HUES6 (cell line): ENCODE data around the gene LHPP.
"Not testable (repeated sequence)": the region's sequence is repeated elsewhere in the genome, so short reads cannot be mapped to it uniquely, and the experiment has no call there.

Experiments used
- H3K27ac ChIP-seq: 2 replicates; pipeline ENCODE4 v1.7.0; 2013; ENCODE audit warnings: low read depth, mild to moderate bottlenecking, low read length, inconsistent platforms
- H3K27me3 ChIP-seq: 2 replicates; pipeline ENCODE4 v1.6.1; 2013; ENCODE audit warnings: low read length; ENCODE audit not compliant: control insufficient read depth, insufficient read depth
- H3K36me3 ChIP-seq: 2 replicates; pipeline ENCODE4 v1.6.1; 2013; ENCODE audit warnings: low read length; ENCODE audit not compliant: control insufficient read depth, insufficient read depth
- H3K4me1 ChIP-seq: 2 replicates; pipeline ENCODE4 v1.6.1; 2013; ENCODE audit warnings: low read length; ENCODE audit not compliant: control insufficient read depth, insufficient read depth
- H3K4me3 ChIP-seq: 2 replicates; pipeline ENCODE4 v1.5.1; 2013; ENCODE audit warnings: low read depth, low read length
- H3K9ac ChIP-seq: one replicate; pipeline ENCODE4 v1.6.1; 2013; ENCODE audit warnings: mild to moderate bottlenecking, low read length
- H3K9me3 ChIP-seq: 2 replicates; pipeline ENCODE4 v1.6.1; 2013; ENCODE audit warnings: low read depth, low read length; ENCODE audit not compliant: control insufficient read depth, insufficient read depth

The LHPP gene

DNA sequence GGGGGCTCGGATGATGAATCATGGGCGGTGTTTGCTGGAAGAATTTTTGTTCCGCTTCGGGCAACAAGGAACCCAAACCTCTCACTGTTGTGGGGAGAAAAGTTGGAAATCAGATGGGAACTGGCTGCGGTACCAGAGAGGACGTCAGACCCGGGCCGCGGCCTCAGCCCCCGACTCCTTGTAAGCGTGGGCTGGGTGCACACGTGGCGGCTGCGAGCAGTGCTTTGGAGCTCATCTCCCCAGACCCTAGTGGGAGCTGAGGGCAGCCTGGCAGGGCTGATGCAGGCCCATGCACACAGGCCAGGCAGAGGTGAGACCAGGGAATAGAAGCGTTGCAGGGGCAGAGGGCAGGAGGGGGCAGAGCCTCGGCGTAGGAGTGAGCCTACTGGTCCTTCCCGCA lies 146.1 kb downstream of the LHPP start:
- no peaks in the 10 kb centered on the region for H3K36me3 ChIP-seq
- H3K9me3 ChIP-seq, result no peaks in the 10 kb centered on the region
- peaks cover 4% of the 10 kb centered on the region; the same call in 1 of the 2 replicates for H3K4me1 ChIP-seq
- H3K27ac ChIP-seq, result no peak overlapping the region
- no peaks in the 10 kb centered on the region for H3K27me3 ChIP-seq
- no peak overlapping the region for H3K4me3 ChIP-seq
- H3K9ac ChIP-seq, result no peak overlapping the region

DNA sequence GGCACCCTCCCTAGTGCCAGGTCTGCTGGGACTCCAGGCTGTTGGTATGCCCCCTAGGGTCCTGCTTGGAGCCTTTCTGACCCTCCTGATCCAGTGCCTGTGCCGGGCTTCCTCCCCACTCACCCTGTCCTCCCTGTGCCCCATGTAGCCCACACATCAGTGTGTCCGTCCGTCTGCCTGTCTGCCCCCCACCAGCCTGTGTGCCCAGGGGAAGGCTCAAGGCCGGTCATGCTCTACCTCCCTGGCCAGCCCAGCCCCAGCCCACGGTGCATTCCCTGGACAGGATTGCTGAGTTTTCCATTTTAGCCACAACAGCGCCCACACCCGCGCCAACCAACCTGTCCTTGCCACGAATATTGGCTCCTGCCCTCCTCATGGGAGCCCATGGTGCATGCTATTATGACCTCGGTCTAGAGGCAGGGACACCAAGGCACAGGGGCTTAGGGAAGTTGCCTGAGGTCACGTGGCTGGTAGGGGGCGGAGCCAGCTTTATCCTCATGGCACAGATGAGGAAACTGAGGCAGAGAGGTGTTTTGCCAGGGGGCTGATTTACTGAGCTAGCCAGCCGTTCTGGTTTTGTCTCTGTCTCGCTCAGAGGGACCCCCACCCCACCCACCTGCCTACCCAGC lies 146.6 kb downstream of the LHPP start:
- no peaks in the 10 kb centered on the region for H3K27me3 ChIP-seq
- H3K4me1 ChIP-seq, result peaks cover 8% of the 10 kb centered on the region; the same call in 1 of the 2 replicates
- no peaks in the 10 kb centered on the region for H3K9me3 ChIP-seq
- H3K36me3 ChIP-seq, result no peaks in the 10 kb centered on the region
- no peak overlapping the region for H3K9ac ChIP-seq
- no peak overlapping the region for H3K27ac ChIP-seq
- H3K4me3 ChIP-seq, result no peak overlapping the region

- no peak overlapping the region for H3K4me3 ChIP-seq
- peaks cover 8% of the 10 kb centered on the region; the same call in 1 of the 2 replicates for H3K4me1 ChIP-seq
- no peak overlapping the region for H3K27ac ChIP-seq
- no peaks in the 10 kb centered on the region for H3K36me3 ChIP-seq
- no peaks in the 10 kb centered on the region for H3K9me3 ChIP-seq
- no peaks in the 10 kb centered on the region for H3K27me3 ChIP-seq
- no peak overlapping the region for H3K9ac ChIP-seq
These were observed 148.1 kb downstream of the LHPP start for GRCh38 chr10:124609698-124610097.

DNA sequence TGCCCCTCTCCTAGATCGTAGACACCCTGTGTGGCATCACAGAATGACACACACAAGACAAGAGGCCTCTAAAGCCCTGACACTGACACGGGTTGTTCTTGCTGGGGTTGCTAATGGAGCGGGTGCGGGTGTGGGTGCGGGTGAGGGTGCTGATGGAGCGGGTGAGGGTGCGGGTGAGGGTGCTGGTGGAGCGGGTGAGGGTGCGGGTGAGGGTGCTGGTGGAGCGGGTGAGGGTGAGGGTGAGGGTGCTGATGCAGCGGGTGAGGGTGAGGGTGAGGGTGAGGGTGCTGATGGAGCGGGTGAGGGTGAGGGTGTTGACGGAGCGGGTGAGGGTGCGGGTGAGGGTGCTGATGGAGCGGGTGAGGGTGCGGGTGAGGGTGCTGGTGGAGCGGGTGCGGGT lies 148.6 kb downstream of the LHPP start:
- peaks cover 11% of the 10 kb centered on the region; the same call in 1 of the 2 replicates for H3K4me1 ChIP-seq
- not testable (repeated sequence) for H3K4me3 ChIP-seq, H3K27ac ChIP-seq, H3K9me3 ChIP-seq, H3K27me3 ChIP-seq, H3K36me3 ChIP-seq, H3K9ac ChIP-seq

GRCh38 chr10:124610851-124611250 lies 149.2 kb downstream of the LHPP start:
- H3K4me3 ChIP-seq, H3K9me3 ChIP-seq, H3K27me3 ChIP-seq, H3K27ac ChIP-seq, H3K9ac ChIP-seq, H3K36me3 ChIP-seq: not testable (repeated sequence)
- peaks cover 14% of the 10 kb centered on the region; the same call in 1 of the 2 replicates for H3K4me1 ChIP-seq

- Histone ChIP-seq H3K9ac (no peak overlapping the region), H3K9me3 (no peaks in the 10 kb centered on the region), H3K27me3 (no peaks in the 10 kb centered on the region), H3K36me3 (no peaks in the 10 kb centered on the region), H3K4me3 (no peak overlapping the region), H3K27ac (no peak overlapping the region), H3K4me1 (peaks cover 23% of the 10 kb centered on the region; the same call in 1 of the 2 replicates)
These were observed 150.1 kb downstream of the LHPP start for GRCh38 chr10:124611738-124612137.

- Histone ChIP-seq H3K9me3 (no peaks in the 10 kb centered on the region), H3K4me3 (no peak overlapping the region), H3K36me3 (no peaks in the 10 kb centered on the region), H3K27me3 (no peaks in the 10 kb centered on the region), H3K27ac (no peak overlapping the region), H3K9ac (no peak overlapping the region), H3K4me1 (peaks cover 25% of the 10 kb centered on the region; the same call in 1 of the 2 replicates)
These were observed 151.2 kb downstream of the LHPP start for GRCh38 chr10:124612611-124613498.

DNA sequence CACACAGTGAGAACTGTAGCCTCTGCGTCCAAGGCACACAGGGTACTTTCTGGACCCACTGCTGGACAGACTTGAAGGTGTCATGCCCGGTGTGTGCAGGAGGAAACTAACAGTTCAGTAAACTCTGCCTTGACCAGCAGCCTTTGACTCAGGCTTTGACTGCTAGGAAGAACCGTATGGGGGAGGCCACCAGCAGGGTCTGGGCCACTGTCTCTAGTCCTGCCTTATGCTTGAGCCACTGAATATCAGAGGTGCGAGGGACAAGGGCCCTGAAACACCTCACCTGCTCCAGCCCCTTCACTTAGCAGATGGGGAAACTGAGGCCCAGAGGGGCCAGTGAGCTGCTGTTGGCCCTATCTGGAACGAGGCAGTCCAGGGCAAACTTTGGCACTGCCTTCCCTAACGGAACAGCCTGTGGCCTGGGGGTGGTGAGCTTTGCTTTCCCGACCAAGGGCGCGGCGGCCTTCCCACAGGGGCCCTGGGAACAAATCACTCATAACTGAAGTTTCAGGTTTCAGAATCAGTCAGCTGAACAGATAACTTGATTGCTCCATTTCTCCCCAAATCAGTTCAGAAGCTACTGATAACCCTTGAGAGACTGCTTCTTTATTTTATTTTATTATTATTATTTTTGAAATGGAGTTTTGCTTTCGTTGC lies 152.5 kb downstream of the LHPP start:
- H3K27me3 ChIP-seq, result no peaks in the 10 kb centered on the region
- H3K36me3 ChIP-seq, result 0 out of 2 replicates have a peak, but pooled peaks cover 2% of the 10 kb centered on the region
- no peaks in the 10 kb centered on the region for H3K9me3 ChIP-seq
- H3K4me3 ChIP-seq, result no peak overlapping the region
- no peak overlapping the region for H3K27ac ChIP-seq
- peaks cover 25% of the 10 kb centered on the region; the same call in 1 of the 2 replicates for H3K4me1 ChIP-seq
- no peak overlapping the region for H3K9ac ChIP-seq

- peaks cover 25% of the 10 kb centered on the region; the same call in 1 of the 2 replicates for H3K4me1 ChIP-seq
- H3K9ac ChIP-seq, result no peak overlapping the region
These were observed 153.6 kb downstream of the LHPP start for GRCh38 chr10:124615259-124615658.

GRCh38 chr10:124616040-124616835 lies 154.6 kb downstream of the LHPP start:
- Histone ChIP-seq H3K27ac (peak overlapping the region; percentile 13; the same call in 1 of the 2 replicates), H3K9me3 (no peaks in the 10 kb centered on the region), H3K27me3 (no peaks in the 10 kb centered on the region), H3K9ac (peak overlapping the region; percentile 38), H3K4me3 (no peak overlapping the region), H3K36me3 (0 out of 2 replicates have a peak, but pooled peaks cover 2% of the 10 kb centered on the region), H3K4me1 (peaks cover 25% of the 10 kb centered on the region; the same call in 1 of the 2 replicates)

More at GRCh38 chr10:124615259-124615658, 153.6 kb downstream of the LHPP start:
- Histone ChIP-seq H3K27me3 (no peaks in the 10 kb centered on the region), H3K36me3 (0 out of 2 replicates have a peak, but pooled peaks cover 2% of the 10 kb centered on the region), H3K9me3 (no peaks in the 10 kb centered on the region), H3K4me3 (no peak overlapping the region), H3K27ac (no peak overlapping the region)
